ENCODE measurements around the gene OTOS.

Gene OTOS

GRCh38 chr2:240182001-240182400, 41.5 kb upstream of the OTOS start:
- no peak for TF ChIP-seq REST (IDR thresholded peaks at IDR 0.05; ENCODE audit: insufficient read depth in 1 of 2, low read depth in 2 of 2, low read length in 2 of 2)

- TF ChIP-seq TAF1 (IDR thresholded peaks at IDR 0.05; ENCODE audit: borderline replicate concordance, insufficient read depth, low read length) (no peak), POLR2AphosphoS5 (IDR thresholded peaks at IDR 0.05; ENCODE audit: low read depth, low read length) (no peak), SIN3A (IDR thresholded peaks at IDR 0.05; ENCODE audit: borderline replicate concordance, insufficient read depth, low read length) (no peak), FOXP2 (optimal IDR thresholded peaks at IDR 0.05; ENCODE audit: borderline replicate concordance, extremely low read depth, extremely low read length, insufficient read depth) (no peak), REST (IDR thresholded peaks at IDR 0.05; ENCODE audit: insufficient read depth in 1 of 2, low read depth in 2 of 2, low read length in 2 of 2) (no peak)
These were observed 39.6 kb upstream of the OTOS start for GRCh38 chr2:240179941-240180666.

- no peak for TF ChIP-seq FOXP2 (optimal IDR thresholded peaks at IDR 0.05; ENCODE audit: borderline replicate concordance, extremely low read depth, extremely low read length, insufficient read depth)
- TF ChIP-seq REST (IDR thresholded peaks at IDR 0.05; ENCODE audit: insufficient read depth in 1 of 2, low read depth in 2 of 2, low read length in 2 of 2): no peak
- no peak for TF ChIP-seq POLR2AphosphoS5 (IDR thresholded peaks at IDR 0.05; ENCODE audit: low read depth, low read length)
- no peak for TF ChIP-seq TAF1 (IDR thresholded peaks at IDR 0.05; ENCODE audit: borderline replicate concordance, insufficient read depth, low read length)
- no peak for TF ChIP-seq SIN3A (IDR thresholded peaks at IDR 0.05; ENCODE audit: borderline replicate concordance, insufficient read depth, low read length)
These were observed 38.8 kb upstream of the OTOS start for GRCh38 chr2:240179186-240179815.

- no peak for TF ChIP-seq REST (IDR thresholded peaks at IDR 0.05; ENCODE audit: insufficient read depth in 1 of 2, low read depth in 2 of 2, low read length in 2 of 2)
- no peak for TF ChIP-seq TAF1 (IDR thresholded peaks at IDR 0.05; ENCODE audit: borderline replicate concordance, insufficient read depth, low read length)
- TF ChIP-seq SIN3A (IDR thresholded peaks at IDR 0.05; ENCODE audit: borderline replicate concordance, insufficient read depth, low read length): no peak
- TF ChIP-seq FOXP2 (optimal IDR thresholded peaks at IDR 0.05; ENCODE audit: borderline replicate concordance, extremely low read depth, extremely low read length, insufficient read depth): no peak
- TF ChIP-seq POLR2AphosphoS5 (IDR thresholded peaks at IDR 0.05; ENCODE audit: low read depth, low read length): no peak
These were observed 38.1 kb upstream of the OTOS start for GRCh38 chr2:240178564-240178963.
